H1 (cell line): Measurements from ENCODE around the gene PLA2R1.

ENCODE experiments used
- BCL11A ChIP-seq, 2 experiments: IDR thresholded peaks; one replicate each; pipeline ENCODE4 v1.6.1; 2011; ENCODE audit warnings: low read depth in 2 of 2, low read length in 2 of 2, mild to moderate bottlenecking in 2 of 2
- MAFK ChIP-seq: IDR thresholded peaks from 2 replicates; pipeline ENCODE4 v1.6.1; 2012; ENCODE audit warnings: low read depth, mild to moderate bottlenecking, improper control_type of control experiment, low read length
- POLR2A ChIP-seq, 2 experiments: IDR thresholded peaks; 1 replicate in 1 of 2; 2 replicates in 1 of 2; pipeline ENCODE4 v1.6.1; 2011; ENCODE audit warnings: low read depth in 2 of 2, low read length in 2 of 2, mild to moderate bottlenecking in 2 of 2; ENCODE audit errors: control extremely low read depth in 1 of 2
- POLR2AphosphoS5 ChIP-seq: IDR thresholded peaks from 2 replicates; pipeline ENCODE4 v1.6.1; 2011; ENCODE audit warnings: low read depth, low read length
- SP1 ChIP-seq: IDR thresholded peaks from 2 replicates; pipeline ENCODE4 v1.6.1; 2011; ENCODE audit warnings: low read depth, low read length
- TAF1 ChIP-seq: IDR thresholded peaks from 2 replicates; pipeline ENCODE4 v1.6.1; 2011; ENCODE audit warnings: mild to moderate bottlenecking, low read depth, low read length
- TF ChIP-seq, protein P1 (sequence below), 3 experiments: IDR thresholded peaks; 1 replicate in 2 of 3; 2 replicates in 1 of 3; pipeline versions ENCODE4 v1.5.1 to v1.6.1; 2011; ENCODE audit warnings: low read length in 3 of 3, mild to moderate bottlenecking in 3 of 3, inconsistent platforms in 2 of 3, low read depth in 1 of 3, moderate library complexity in 1 of 3; ENCODE audit not compliant: insufficient read depth in 1 of 3; ENCODE audit errors: control extremely low read depth in 1 of 3
- TF ChIP-seq, protein P2 (sequence below): IDR thresholded peaks from 2 replicates; pipeline ENCODE4 v1.6.1; 2012; ENCODE audit warnings: low read length, inconsistent platforms
- TF ChIP-seq, protein P3 (sequence below): IDR thresholded peaks from 2 replicates; pipeline ENCODE4 v1.6.1; 2011; ENCODE audit warnings: low read length, improper control_type of control experiment

DNA sequence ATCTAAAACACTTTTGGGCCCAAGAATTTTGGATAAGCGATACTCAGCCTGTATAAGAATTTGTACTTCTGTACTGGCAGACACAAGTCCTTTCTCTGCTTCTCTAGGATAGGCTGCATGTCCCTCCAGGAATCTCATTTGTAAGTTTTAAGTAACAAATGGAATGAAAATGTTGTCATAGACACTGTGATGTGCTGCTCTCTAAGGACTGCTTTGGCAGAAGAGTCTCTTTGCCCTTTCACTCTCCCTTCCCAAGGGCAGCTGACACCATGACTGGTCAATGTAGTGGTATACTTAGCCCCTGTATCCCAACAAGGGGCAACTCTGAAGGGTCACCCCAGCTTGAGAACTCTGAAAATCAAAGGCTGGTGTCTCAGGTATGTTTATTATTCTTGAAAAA, 27.3 kb downstream of the PLA2R1 start:
- TF ChIP-seq, protein P1, sequence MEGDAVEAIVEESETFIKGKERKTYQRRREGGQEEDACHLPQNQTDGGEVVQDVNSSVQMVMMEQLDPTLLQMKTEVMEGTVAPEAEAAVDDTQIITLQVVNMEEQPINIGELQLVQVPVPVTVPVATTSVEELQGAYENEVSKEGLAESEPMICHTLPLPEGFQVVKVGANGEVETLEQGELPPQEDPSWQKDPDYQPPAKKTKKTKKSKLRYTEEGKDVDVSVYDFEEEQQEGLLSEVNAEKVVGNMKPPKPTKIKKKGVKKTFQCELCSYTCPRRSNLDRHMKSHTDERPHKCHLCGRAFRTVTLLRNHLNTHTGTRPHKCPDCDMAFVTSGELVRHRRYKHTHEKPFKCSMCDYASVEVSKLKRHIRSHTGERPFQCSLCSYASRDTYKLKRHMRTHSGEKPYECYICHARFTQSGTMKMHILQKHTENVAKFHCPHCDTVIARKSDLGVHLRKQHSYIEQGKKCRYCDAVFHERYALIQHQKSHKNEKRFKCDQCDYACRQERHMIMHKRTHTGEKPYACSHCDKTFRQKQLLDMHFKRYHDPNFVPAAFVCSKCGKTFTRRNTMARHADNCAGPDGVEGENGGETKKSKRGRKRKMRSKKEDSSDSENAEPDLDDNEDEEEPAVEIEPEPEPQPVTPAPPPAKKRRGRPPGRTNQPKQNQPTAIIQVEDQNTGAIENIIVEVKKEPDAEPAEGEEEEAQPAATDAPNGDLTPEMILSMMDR (IDR thresholded peaks at IDR 0.05; ENCODE audit: control extremely low read depth in 1 of 3, insufficient read depth in 1 of 3, low read depth in 1 of 3, low read length in 3 of 3): no peak
- no peak for TF ChIP-seq POLR2AphosphoS5
- TF ChIP-seq TAF1: no peak
- TF ChIP-seq POLR2A (IDR thresholded peaks at IDR 0.05; ENCODE audit: control extremely low read depth in 1 of 2, low read depth in 2 of 2, low read length in 2 of 2): no peak
- no peak for TF ChIP-seq BCL11A (IDR thresholded peaks at IDR 0.05; ENCODE audit: low read depth in 2 of 2, low read length in 2 of 2)
- TF ChIP-seq MAFK: no peak
- TF ChIP-seq SP1: no peak
- TF ChIP-seq, protein P2, sequence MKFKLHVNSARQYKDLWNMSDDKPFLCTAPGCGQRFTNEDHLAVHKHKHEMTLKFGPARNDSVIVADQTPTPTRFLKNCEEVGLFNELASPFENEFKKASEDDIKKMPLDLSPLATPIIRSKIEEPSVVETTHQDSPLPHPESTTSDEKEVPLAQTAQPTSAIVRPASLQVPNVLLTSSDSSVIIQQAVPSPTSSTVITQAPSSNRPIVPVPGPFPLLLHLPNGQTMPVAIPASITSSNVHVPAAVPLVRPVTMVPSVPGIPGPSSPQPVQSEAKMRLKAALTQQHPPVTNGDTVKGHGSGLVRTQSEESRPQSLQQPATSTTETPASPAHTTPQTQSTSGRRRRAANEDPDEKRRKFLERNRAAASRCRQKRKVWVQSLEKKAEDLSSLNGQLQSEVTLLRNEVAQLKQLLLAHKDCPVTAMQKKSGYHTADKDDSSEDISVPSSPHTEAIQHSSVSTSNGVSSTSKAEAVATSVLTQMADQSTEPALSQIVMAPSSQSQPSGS: no peak
- TF ChIP-seq, protein P3, sequence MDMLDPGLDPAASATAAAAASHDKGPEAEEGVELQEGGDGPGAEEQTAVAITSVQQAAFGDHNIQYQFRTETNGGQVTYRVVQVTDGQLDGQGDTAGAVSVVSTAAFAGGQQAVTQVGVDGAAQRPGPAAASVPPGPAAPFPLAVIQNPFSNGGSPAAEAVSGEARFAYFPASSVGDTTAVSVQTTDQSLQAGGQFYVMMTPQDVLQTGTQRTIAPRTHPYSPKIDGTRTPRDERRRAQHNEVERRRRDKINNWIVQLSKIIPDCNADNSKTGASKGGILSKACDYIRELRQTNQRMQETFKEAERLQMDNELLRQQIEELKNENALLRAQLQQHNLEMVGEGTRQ: no peak
